HCT116 (cell line): ENCODE results near the gene RHEX. TPM values are rescaled to one million over a fixed set of nuclear protein-coding genes. Genes with fewer than 3 reads are reported as not detected.

Source experiments
- ATAC-seq: fragments of 200-7000 bp; cut with Tn5 transposase; 2 replicates; pipeline ENCODE4 v1.9.1; 2020; ENCODE audit warnings: mild to moderate bottlenecking, moderate library complexity
- BruUV-seq: library from RNA; stranded (reverse); fragments of 400-500 nt; replicated peaks from 2 replicates; lab custom pipeline; 2021; lab: Mats Ljungman, UMichigan
- CTCF ChIA-PET: fragments of 300-600 bp; sonication (Branson Sonifier 250); formaldehyde crosslinking; loops from one replicate; lab custom pipeline; 2021; ENCODE audit warnings: antibody characterized with exemption; lab: Charles Lee
- POLR2A ChIA-PET: fragments of 300-600, 350-600 bp; sonication (Branson Sonifier 250); formaldehyde crosslinking; loops from one replicate; lab custom pipeline; 2021; ENCODE audit warnings: antibody characterized with exemption; lab: Charles Lee
- RAD21 ChIA-PET, 2 experiments: fragments of 300-600 bp; sonication (Branson Sonifier 250); formaldehyde crosslinking; loops; one replicate each; lab custom pipeline; 2023; ENCODE audit warnings: low total read pairs in 2 of 2; ENCODE audit not compliant: uncharacterized antibody in 2 of 2, unreplicated experiment in 2 of 2, low non-redundant PET in 1 of 2; lab: Charles Lee
- DNase-seq: peaks from one replicate; pipeline ENCODE4 v3.0.0-alpha.2; 2010; ENCODE audit warnings: low read depth, low spot score
- H2AFZ ChIP-seq: fragments of 200-600 bp; shearing (Covaris generic), sonication (generic); 2 replicates; pipeline ENCODE4 v1.6.1; 2017; ENCODE audit warnings: low read depth, mixed run types, mixed read lengths, antibody characterized with exemption, low read length; ENCODE audit not compliant: poor library complexity, severe bottlenecking
- H3K27ac ChIP-seq: 2 replicates; pipeline ENCODE4 v1.5.1; 2012; ENCODE audit warnings: low read depth, low read length
- H3K27me3 ChIP-seq: fragments of 200-600 bp; sonication (generic); 2 replicates; pipeline ENCODE4 v1.6.1; 2016; ENCODE audit warnings: mixed run types, low read length, mixed read lengths; ENCODE audit not compliant: insufficient read depth
- H3K36me3 ChIP-seq, 2 experiments: fragments of 200-500 bp in 1 of 2; fragments of 200-600 bp in 1 of 2; sonication (Bioruptor generic) in 1 of 2; sonication (generic) in 1 of 2; 2 replicates each; pipeline versions ENCODE4 v1.5.1 to v1.6.1; 2014 to 2016; ENCODE audit warnings: low read length in 2 of 2, inconsistent platforms in 1 of 2, mixed read lengths in 1 of 2, mixed run types in 1 of 2; ENCODE audit not compliant: insufficient read depth in 2 of 2, control insufficient read depth in 1 of 2
- H3K4me1 ChIP-seq, 2 experiments: fragments of 200-600 bp in 1 of 2; sonication (generic) in 1 of 2; 2 replicates each; pipeline versions ENCODE4 v1.5.1 to v1.6.1; 2012 to 2017; ENCODE audit warnings: low read length in 2 of 2, inconsistent platforms in 1 of 2, mild to moderate bottlenecking in 1 of 2, mixed read lengths in 1 of 2, mixed run types in 1 of 2, moderate library complexity in 1 of 2; ENCODE audit not compliant: insufficient read depth in 2 of 2, control insufficient read depth in 1 of 2
- H3K4me2 ChIP-seq: fragments of 200-600 bp; sonication (generic); 2 replicates; pipeline ENCODE4 v1.6.1; 2017; ENCODE audit warnings: mixed run types, low read length, mixed read lengths
- H3K4me3 ChIP-seq, 2 experiments: fragments of 200-600 bp in 1 of 2; sonication (generic) in 1 of 2; replicated peaks in 1 of 2; 2 replicates each; pipeline ENCODE4 v1.5.1; 2011 to 2016; ENCODE audit warnings: low read length in 2 of 2, control low read depth in 1 of 2, low read depth in 1 of 2, mild to moderate bottlenecking in 1 of 2, mixed read lengths in 1 of 2, mixed run types in 1 of 2
- H3K79me2 ChIP-seq: fragments of 200-600 bp; sonication (generic); 2 replicates; pipeline ENCODE4 v1.6.1; 2017; ENCODE audit warnings: mild to moderate bottlenecking, mixed run types, low read length, moderate library complexity, mixed read lengths; ENCODE audit not compliant: insufficient read depth
- H3K9ac ChIP-seq: fragments of 200-600 bp; sonication (generic); 2 replicates; pipeline ENCODE4 v1.6.1; 2016; ENCODE audit warnings: low read length, mixed read lengths
- H3K9me2 ChIP-seq: fragments of 200-600 bp; sonication (generic), shearing (Covaris generic); 2 replicates; pipeline ENCODE4 v1.6.1; 2017; ENCODE audit warnings: mixed run types, mild to moderate bottlenecking, moderate library complexity; ENCODE audit not compliant: insufficient read depth
- H3K9me3 ChIP-seq, 2 experiments: fragments of 200-500 bp in 1 of 2; fragments of 200-600 bp in 1 of 2; sonication (Bioruptor generic) in 1 of 2; sonication (generic) in 1 of 2; 2 replicates each; pipeline ENCODE4 v1.6.1; 2014 to 2017; ENCODE audit warnings: low read length in 2 of 2, mixed read lengths in 2 of 2, inconsistent platforms in 1 of 2, low read depth in 1 of 2, mild to moderate bottlenecking in 1 of 2, mixed run types in 1 of 2, moderate library complexity in 1 of 2; ENCODE audit not compliant: control insufficient read depth in 1 of 2, insufficient read depth in 1 of 2
- H4K20me1 ChIP-seq: fragments of 200-600 bp; sonication (generic), shearing (Covaris generic); 2 replicates; pipeline ENCODE4 v1.6.1; 2017; ENCODE audit warnings: mixed run types, mild to moderate bottlenecking, moderate library complexity; ENCODE audit not compliant: insufficient read depth
- SRF ChIP-seq: IDR thresholded peaks from 2 replicates; pipeline ENCODE4 v1.6.1; 2012; ENCODE audit warnings: low read depth
- YY1 ChIP-seq: IDR thresholded peaks from 2 replicates; pipeline ENCODE4 v1.6.1; 2011; ENCODE audit warnings: low read length, low read depth, moderate library complexity, mild to moderate bottlenecking; ENCODE audit not compliant: insufficient replicate concordance; ENCODE audit errors: extremely low read depth
- ZNF274 ChIP-seq: fragments of 200-500 bp; sonication (Bioruptor generic); IDR thresholded peaks from 2 replicates; pipeline ENCODE4 v1.6.1; 2014; ENCODE audit warnings: mild to moderate bottlenecking, low read depth, low read length, inconsistent platforms
- intact Hi-C: fragments of 100-400 bp; cut with micrococcal nuclease; formaldehyde crosslinking; loops from 2 replicates; pipeline ENCODE4 v1.10.0; 2022
- total RNA-seq: library from RNA; stranded (reverse); gene quantifications from one replicate; pipeline ENCODE4 v1.2.1, GENCODE V29; 2021; ENCODE audit not compliant: unreplicated experiment

The RHEX gene
- total RNA-seq, 1 experiment from 2014 or later, result not detected

DNA sequence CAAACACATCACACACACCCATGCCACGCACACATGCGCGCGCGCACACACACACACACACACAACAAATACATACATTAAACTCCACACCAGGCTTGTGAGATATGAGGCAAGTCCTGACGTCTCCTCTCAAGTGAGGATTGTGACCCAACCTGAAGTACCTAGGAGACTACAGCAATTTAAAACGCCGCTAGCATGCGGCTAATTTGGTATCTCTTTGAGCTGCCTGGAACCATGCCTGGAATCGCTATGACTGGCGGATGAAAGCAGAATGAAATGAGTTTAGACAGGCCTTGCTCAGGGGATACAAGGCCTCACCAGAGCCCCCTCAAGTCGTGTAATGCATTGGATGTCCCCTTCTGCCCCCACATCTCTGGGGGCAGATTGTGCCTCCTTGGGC lies 48.1 kb upstream of the RHEX start (continued):
- TF ChIP-seq YY1 (no peak), SRF (no peak)

DNA sequence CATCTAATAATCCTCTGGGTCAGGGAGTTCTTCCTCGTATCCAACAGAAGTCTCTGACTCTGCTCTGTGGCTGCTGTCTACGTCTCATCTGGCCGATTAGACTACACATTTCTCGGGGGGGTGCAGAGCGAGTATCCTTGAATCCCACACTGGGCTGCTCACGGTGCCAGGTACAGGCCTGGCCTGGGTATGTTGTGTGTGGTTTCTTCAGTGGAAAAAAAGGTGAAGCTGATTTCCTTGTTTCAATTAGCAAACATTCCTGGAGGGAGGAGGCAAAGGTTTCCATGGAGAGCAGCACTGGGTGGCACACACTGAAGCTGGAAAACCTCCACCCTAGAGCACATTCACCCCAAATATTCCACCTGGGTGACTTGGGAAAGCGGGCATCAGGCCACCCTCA lies 47.7 kb upstream of the RHEX start:
- no TSS peak for BruUV-seq
- CTCF ChIA-PET, result no interaction called here
- Histone ChIP-seq H3K27me3 (no peaks in the 10 kb centered on the region), H3K9me2 (no peaks in the 10 kb centered on the region), H2AFZ (no peak overlapping the region), H3K4me2 (no peak overlapping the region), H3K4me1 (peaks cover 33 to 45% of the 10 kb centered on the region in 2 experiments), H4K20me1 (no peaks in the 10 kb centered on the region), H3K27ac (no peak overlapping the region), H3K9ac (no peak overlapping the region), H3K36me3 (no peaks in the 10 kb centered on the region)
- no peak for ATAC-seq
- no peak for TF ChIP-seq ZNF274
- TF ChIP-seq, all 23 proteins: peak for 0
- no peak for DNase-seq
- H3K9me3 ChIP-seq, result no peaks in the 10 kb centered on the region
- ChIA-PET POLR2A (no interaction called here), RAD21 (no interaction called here)
- intact Hi-C loops, result no loop called here
- H3K4me3 ChIP-seq, result no peak overlapping the region
- H3K79me2 ChIP-seq, result no peaks in the 10 kb centered on the region

DNA sequence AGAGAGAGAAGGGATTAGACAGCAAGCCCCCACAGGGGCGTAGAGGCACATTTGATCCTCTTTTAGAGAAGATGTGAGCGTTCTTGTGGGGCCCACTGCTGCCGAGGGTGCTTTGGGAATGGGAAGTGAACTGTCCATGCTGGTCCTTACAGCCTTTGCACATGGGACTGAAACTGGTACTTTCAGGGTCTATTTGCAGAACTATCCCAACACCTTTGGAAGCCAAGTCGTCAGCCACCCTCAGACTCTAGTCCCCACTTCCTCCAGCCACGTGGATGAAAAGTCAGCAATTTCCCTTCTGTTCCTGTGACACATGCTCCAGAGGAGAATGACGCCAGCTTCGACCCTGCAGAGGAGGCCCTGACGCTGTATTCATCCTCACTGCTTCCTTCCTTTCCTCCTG lies 47.2 kb upstream of the RHEX start:
- ChIA-PET POLR2A (no interaction called here), RAD21 (no interaction called here), CTCF (no interaction called here)
- ATAC-seq (no peak), DNase-seq (no peak)
- BruUV-seq, result no TSS peak
- intact Hi-C loops, result no loop called here
- Histone ChIP-seq H3K4me2 (no peak overlapping the region), H3K9me3 (no peaks in the 10 kb centered on the region), H3K27ac (no peak overlapping the region), H3K79me2 (no peaks in the 10 kb centered on the region), H3K9me2 (no peaks in the 10 kb centered on the region), H3K36me3 (no peaks in the 10 kb centered on the region), H4K20me1 (no peaks in the 10 kb centered on the region), H2AFZ (no peak overlapping the region), H3K4me3 (no peak overlapping the region), H3K9ac (no peak overlapping the region), H3K4me1 (peaks cover 29 to 40% of the 10 kb centered on the region in 2 experiments), H3K27me3 (no peaks in the 10 kb centered on the region)
- no peak for TF ChIP-seq ZNF274
